ENCODE results near the gene PYGL.

The PYGL gene

GRCh38 chr14:50871228-50871627, 73.1 kb downstream of the PYGL start:
- DNase-seq = no peak

GRCh38 chr14:50865391-50866076, 78.7 kb downstream of the PYGL start:
- DNase-seq = no peak

GRCh38 chr14:50864946-50865345, 79.3 kb downstream of the PYGL start:
- DNase-seq = no peak

- DNase-seq = no peak
Measured at GRCh38 chr14:50864237-50864636, 80.0 kb downstream of the PYGL start.

- DNase-seq = no peak
Measured at GRCh38 chr14:50862036-50862570, 82.2 kb downstream of the PYGL start.

- peak; percentile 89 for DNase-seq
Measured at GRCh38 chr14:50860478-50861086, 83.7 kb downstream of the PYGL start.

GRCh38 chr14:50859296-50859624, 85.0 kb downstream of the PYGL start:
- DNase-seq = no peak

GRCh38 chr14:50856660-50857059, 87.6 kb downstream of the PYGL start:
- no peak for DNase-seq

- DNase-seq = no peak
Measured at GRCh38 chr14:50855558-50855957, 88.7 kb downstream of the PYGL start.
